ENCODE results near the gene ASNSD1. TPM values are rescaled to one million over a fixed set of nuclear protein-coding genes. Genes with fewer than 3 reads are reported as not detected.

ASNSD1 gene
- total and polyA plus RNA-seq, 2 of the 13 experiments (the other 11 are each of a cell fraction or from before 2014, with no cell fraction given), result 35.1 to 96.6 TPM

DNA sequence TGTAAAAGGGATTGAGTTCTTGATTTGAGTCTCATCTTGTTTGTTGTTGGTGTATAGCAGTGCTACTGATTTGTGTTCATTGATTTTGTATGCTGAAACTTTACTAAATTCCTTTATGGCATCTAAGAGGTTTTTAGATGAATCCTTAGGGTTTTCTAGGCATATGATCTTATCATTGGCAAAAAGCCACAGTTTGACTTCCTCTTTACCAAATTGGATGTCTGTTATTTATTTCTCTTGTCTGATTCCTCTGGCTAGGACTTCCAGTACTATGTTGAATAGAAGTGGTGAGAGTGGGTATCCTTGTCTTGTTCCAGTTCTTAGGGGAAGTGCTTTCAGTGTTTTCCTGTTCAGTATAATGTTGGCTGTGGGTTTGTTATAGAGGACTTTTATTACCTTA, 18.0 kb downstream of the ASNSD1 start:
- H3K4me2 ChIP-seq (ENCODE audit: low read depth, low read length), result no peak overlapping the region
- H3K36me3 ChIP-seq (replicated peaks in 1 of 2; ENCODE audit: control insufficient read depth in 1 of 2, insufficient read depth in 2 of 2, low read length in 2 of 2), result no peaks in the 10 kb centered on the region; a peak in 1 of 5 replicates
- POLR2A ChIA-PET, result no interaction called here
- peaks cover 10% of the 10 kb centered on the region for H3K4me1 ChIP-seq (ENCODE audit: insufficient read depth, low read length)
- TF ChIP-seq ZNF160 (CRISPR knock-in tag; IDR thresholded peaks at IDR 0.05), result no peak
- TF ChIP-seq NFKBIZ (CRISPR knock-in tag; IDR thresholded peaks at IDR 0.05), result no peak
- TF ChIP-seq KAT2B (IDR thresholded peaks at IDR 0.05; ENCODE audit: borderline replicate concordance, low read depth, low read length), result no peak
- no peaks in the 10 kb centered on the region; a peak in 1 of 5 replicates for H3K27me3 ChIP-seq (ENCODE audit: control insufficient read depth in 1 of 2, insufficient read depth in 2 of 2, low read length in 2 of 2)
- peaks cover 7% of the 10 kb centered on the region; the same call in 1 of the 2 replicates for H3K9me3 ChIP-seq (ENCODE audit: low read length)
- CTCF ChIA-PET (ENCODE audit: low intra/inter-chr PET ratio, low total read pairs), result no interaction called here
- no peak overlapping the region for H3K9ac ChIP-seq (ENCODE audit: insufficient read depth, low read depth, low read length)
- ATAC-seq (no peak), FAIRE-seq (no peak), DNase-seq (ENCODE audit: low spot score) (no peak)
- no peak overlapping the region for H3K27ac ChIP-seq (ENCODE audit: extremely low read length, insufficient read depth, low read length)
- no peak overlapping the region for H3K4me3 ChIP-seq (replicated peaks in 1 of 3; ENCODE audit: insufficient read depth in 1 of 3, low read depth in 2 of 3, low read length in 3 of 3)
- H2AFZ ChIP-seq (ENCODE audit: low read length), result no peak overlapping the region
- H4K20me1 ChIP-seq (ENCODE audit: insufficient read depth, low read length), result no peaks in the 10 kb centered on the region
- no peaks in the 10 kb centered on the region for H3K79me2 ChIP-seq (ENCODE audit: insufficient read depth, low read length)
- intact Hi-C loops (cut with micrococcal nuclease; ENCODE audit: unreplicated experiment), result no loop called here
- BruUV-seq (replicated peaks), result no TSS peak
- in situ Hi-C loops (cut with HindIII; ENCODE audit: extremely low pct_ligation_motif_present, low pct_unique_long_range_greater_than_20kb), result loop anchor here (5.0 kb wide), 1 partner anchor 83 kb away; the partner anchor contains the start of gene OSGEPL1

DNA sequence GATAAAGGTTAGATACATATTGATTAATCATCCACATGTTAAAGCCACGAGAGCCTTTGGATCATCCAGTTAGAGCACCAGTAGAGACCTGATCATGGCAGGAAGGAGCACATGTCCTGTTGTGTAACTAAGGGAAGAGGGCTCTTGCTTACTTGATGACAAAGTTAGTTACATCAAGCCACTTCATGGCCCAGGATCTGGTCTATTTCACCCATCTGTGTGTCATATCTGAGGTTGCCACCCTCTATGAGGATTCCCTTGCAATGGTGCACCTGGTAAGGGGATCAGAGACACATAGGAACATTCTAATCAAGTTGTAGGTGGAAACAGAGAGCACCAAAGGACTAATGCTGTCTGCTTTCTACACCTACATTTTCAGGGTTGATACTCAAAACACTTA, 19.9 kb downstream of the ASNSD1 start:
- H3K4me3 ChIP-seq (replicated peaks in 1 of 3; ENCODE audit: insufficient read depth in 1 of 3, low read depth in 2 of 3, low read length in 3 of 3), result no peak overlapping the region
- intact Hi-C loops (cut with micrococcal nuclease; ENCODE audit: unreplicated experiment), result no loop called here
- no TSS peak for BruUV-seq (replicated peaks)
- H3K79me2 ChIP-seq (ENCODE audit: insufficient read depth, low read length), result no peaks in the 10 kb centered on the region
- no peaks in the 10 kb centered on the region for H4K20me1 ChIP-seq (ENCODE audit: insufficient read depth, low read length)
- DNase-seq (ENCODE audit: low spot score) (no peak), ATAC-seq (no peak), FAIRE-seq (no peak)
- ChIA-PET POLR2A (no interaction called here), CTCF (ENCODE audit: low intra/inter-chr PET ratio, low total read pairs) (no interaction called here)
- in situ Hi-C loops (cut with HindIII; ENCODE audit: extremely low pct_ligation_motif_present, low pct_unique_long_range_greater_than_20kb), result no loop called here
- no peak overlapping the region for H3K9ac ChIP-seq (ENCODE audit: insufficient read depth, low read depth, low read length)
- H3K36me3 ChIP-seq (replicated peaks in 1 of 2; ENCODE audit: control insufficient read depth in 1 of 2, insufficient read depth in 2 of 2, low read length in 2 of 2), result no peaks in the 10 kb centered on the region; a peak in 1 of 5 replicates
- H3K9me3 ChIP-seq (ENCODE audit: low read length), result peaks cover 7% of the 10 kb centered on the region; the same call in 1 of the 2 replicates
- H3K4me1 ChIP-seq (ENCODE audit: insufficient read depth, low read length), result no peaks in the 10 kb centered on the region
- 92% methylated on average over 1 of the region's 1 CpG for WGBS (ENCODE audit: low lambda C conversion rate)
- H2AFZ ChIP-seq (ENCODE audit: low read length), result no peak overlapping the region
- H3K4me2 ChIP-seq (ENCODE audit: low read depth, low read length), result no peak overlapping the region
- H3K27me3 ChIP-seq (ENCODE audit: control insufficient read depth in 1 of 2, insufficient read depth in 2 of 2, low read length in 2 of 2), result no peaks in the 10 kb centered on the region
- no peak overlapping the region for H3K27ac ChIP-seq (ENCODE audit: extremely low read length, insufficient read depth, low read length)
- TF ChIP-seq ZNF781 (CRISPR knock-in tag; IDR thresholded peaks at IDR 0.05; ENCODE audit: borderline replicate concordance, not compliant biosample characterization), result no peak
- TF ChIP-seq, protein P1, sequence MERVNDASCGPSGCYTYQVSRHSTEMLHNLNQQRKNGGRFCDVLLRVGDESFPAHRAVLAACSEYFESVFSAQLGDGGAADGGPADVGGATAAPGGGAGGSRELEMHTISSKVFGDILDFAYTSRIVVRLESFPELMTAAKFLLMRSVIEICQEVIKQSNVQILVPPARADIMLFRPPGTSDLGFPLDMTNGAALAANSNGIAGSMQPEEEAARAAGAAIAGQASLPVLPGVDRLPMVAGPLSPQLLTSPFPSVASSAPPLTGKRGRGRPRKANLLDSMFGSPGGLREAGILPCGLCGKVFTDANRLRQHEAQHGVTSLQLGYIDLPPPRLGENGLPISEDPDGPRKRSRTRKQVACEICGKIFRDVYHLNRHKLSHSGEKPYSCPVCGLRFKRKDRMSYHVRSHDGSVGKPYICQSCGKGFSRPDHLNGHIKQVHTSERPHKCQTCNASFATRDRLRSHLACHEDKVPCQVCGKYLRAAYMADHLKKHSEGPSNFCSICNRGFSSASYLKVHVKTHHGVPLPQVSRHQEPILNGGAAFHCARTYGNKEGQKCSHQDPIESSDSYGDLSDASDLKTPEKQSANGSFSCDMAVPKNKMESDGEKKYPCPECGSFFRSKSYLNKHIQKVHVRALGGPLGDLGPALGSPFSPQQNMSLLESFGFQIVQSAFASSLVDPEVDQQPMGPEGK (CRISPR knock-in tag; IDR thresholded peaks at IDR 0.05), result no peak
- TF ChIP-seq, protein P2, sequence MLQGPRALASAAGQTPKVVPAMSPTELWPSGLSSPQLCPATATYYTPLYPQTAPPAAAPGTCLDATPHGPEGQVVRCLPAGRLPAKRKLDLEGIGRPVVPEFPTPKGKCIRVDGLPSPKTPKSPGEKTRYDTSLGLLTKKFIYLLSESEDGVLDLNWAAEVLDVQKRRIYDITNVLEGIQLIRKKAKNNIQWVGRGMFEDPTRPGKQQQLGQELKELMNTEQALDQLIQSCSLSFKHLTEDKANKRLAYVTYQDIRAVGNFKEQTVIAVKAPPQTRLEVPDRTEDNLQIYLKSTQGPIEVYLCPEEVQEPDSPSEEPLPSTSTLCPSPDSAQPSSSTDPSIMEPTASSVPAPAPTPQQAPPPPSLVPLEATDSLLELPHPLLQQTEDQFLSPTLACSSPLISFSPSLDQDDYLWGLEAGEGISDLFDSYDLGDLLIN (CRISPR knock-in tag; IDR thresholded peaks at IDR 0.05; ENCODE audit: borderline replicate concordance), result no peak
- no peak for TF ChIP-seq SIN3A (IDR thresholded peaks at IDR 0.05; ENCODE audit: borderline replicate concordance, low read depth, low read length)
- no peak for TF ChIP-seq ZNF460 (CRISPR knock-in tag; IDR thresholded peaks at IDR 0.05; ENCODE audit: borderline replicate concordance)
- TF ChIP-seq NONO (IDR thresholded peaks at IDR 0.05), result no peak
- no peak for TF ChIP-seq NONO (CRISPR knock-in tag; conservative IDR thresholded peaks at IDR 0.05)
- TF ChIP-seq SRF (IDR thresholded peaks at IDR 0.05; ENCODE audit: low read depth, low read length), result no peak
- no peak for TF ChIP-seq ZNF792 (CRISPR knock-in tag; IDR thresholded peaks at IDR 0.05)
- no peak for TF ChIP-seq RARA (CRISPR knock-in tag; IDR thresholded peaks at IDR 0.05)
- TF ChIP-seq ZBTB21 (CRISPR knock-in tag; IDR thresholded peaks at IDR 0.05), result no peak
- TF ChIP-seq, protein P3, sequence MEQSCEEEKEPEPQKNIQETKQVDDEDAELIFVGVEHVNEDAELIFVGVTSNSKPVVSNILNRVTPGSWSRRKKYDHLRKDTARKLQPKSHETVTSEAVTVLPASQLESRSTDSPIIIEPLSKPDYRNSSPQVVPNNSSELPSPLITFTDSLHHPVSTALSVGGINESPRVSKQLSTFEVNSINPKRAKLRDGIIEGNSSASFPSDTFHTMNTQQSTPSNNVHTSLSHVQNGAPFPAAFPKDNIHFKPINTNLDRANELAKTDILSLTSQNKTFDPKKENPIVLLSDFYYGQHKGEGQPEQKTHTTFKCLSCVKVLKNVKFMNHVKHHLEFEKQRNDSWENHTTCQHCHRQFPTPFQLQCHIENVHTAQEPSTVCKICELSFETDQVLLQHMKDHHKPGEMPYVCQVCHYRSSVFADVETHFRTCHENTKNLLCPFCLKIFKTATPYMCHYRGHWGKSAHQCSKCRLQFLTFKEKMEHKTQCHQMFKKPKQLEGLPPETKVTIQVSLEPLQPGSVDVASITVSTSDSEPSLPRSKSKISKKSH (CRISPR knock-in tag; IDR thresholded peaks at IDR 0.05; ENCODE audit: borderline replicate concordance), result no peak
- no peak for TF ChIP-seq DR1 (CRISPR knock-in tag; IDR thresholded peaks at IDR 0.05)

Measured in HepG2 (cell line).